C4-2B (cell line): ENCODE data around the gene CCNG2.

ENCODE experiments used
- ZFX ChIP-seq: fragments of 450-650 bp; IDR thresholded peaks from 2 replicates; pipeline ENCODE4 v1.6.1; 2017
- TF ChIP-seq, protein P1 (sequence below): fragments of 450-650 bp; conservative IDR thresholded peaks from 2 replicates; pipeline ENCODE4 v1.5.1; 2017; ENCODE audit warnings: mild to moderate bottlenecking

DNA sequence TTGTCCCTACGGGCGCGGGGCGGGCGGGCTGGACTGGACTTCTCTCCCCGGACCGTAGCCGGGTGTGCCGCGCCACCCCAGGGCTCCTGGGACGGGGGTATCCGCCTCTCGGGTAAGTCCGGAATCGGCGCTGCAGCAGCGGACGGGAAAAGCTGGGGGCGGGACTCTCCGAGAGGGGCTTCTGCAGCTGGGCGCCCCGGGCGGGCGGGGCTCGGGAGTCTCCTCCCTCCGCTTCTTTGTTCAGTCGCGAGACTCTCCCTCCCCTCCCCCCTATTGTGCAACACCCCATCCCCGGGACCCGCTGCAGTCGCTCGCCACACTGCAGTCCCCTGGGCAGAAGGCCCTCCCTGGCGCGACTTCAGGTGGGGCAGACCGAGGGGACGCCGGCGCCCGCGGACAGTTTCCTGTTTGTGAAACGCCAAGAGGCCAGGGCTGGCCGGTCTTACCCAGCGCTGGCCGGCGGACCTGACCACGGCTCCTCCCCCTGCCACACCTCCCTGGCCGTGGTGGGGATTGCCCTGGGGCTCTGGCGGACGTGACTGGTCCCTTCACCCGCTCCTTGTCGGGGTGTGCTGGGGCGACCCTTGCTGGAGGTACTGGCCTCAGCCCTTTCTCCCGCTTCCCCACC lies 966 bp downstream of the CCNG2 start:
- TF ChIP-seq, protein P1, sequence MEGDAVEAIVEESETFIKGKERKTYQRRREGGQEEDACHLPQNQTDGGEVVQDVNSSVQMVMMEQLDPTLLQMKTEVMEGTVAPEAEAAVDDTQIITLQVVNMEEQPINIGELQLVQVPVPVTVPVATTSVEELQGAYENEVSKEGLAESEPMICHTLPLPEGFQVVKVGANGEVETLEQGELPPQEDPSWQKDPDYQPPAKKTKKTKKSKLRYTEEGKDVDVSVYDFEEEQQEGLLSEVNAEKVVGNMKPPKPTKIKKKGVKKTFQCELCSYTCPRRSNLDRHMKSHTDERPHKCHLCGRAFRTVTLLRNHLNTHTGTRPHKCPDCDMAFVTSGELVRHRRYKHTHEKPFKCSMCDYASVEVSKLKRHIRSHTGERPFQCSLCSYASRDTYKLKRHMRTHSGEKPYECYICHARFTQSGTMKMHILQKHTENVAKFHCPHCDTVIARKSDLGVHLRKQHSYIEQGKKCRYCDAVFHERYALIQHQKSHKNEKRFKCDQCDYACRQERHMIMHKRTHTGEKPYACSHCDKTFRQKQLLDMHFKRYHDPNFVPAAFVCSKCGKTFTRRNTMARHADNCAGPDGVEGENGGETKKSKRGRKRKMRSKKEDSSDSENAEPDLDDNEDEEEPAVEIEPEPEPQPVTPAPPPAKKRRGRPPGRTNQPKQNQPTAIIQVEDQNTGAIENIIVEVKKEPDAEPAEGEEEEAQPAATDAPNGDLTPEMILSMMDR = no peak
- TF ChIP-seq ZFX = no peak
